HG03103 (cell line): ENCODE measurements around the gene GZMA.
"Not testable (repeated sequence)": the region's sequence is repeated elsewhere in the genome, so short reads cannot be mapped to it uniquely, and the experiment has no call there.

Experiments used
- ATAC-seq: cut with Tn5 transposase; IDR thresholded peaks from one replicate; pipeline ENCODE4 v1.9.1; 2021; ENCODE audit warnings: low read depth; ENCODE audit not compliant: unreplicated experiment

GZMA gene

DNA sequence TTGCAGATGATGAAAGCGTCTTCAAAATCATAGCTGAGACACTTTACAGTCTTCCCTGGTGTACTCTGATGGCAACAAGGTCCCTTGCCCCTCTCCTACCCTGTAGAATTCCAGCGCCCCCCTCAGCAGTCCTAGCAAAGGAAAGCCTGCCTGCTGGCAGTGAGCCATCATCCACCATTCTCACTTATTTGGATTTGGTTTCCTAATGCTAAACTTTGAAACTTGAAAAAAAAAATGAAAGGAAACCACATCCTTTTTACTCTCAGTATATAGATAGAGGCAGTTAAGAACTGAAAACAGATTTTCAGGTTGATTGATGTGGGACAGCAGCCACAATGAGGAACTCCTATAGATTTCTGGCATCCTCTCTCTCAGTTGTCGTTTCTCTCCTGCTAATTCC, at the start of gene GZMA:
Gene GZMA (plus strand): TSS at position 299 of the 400 bp plus-strand sequence. CDS start 37 bp downstream, at position 336.
- ATAC-seq, result no peak

DNA sequence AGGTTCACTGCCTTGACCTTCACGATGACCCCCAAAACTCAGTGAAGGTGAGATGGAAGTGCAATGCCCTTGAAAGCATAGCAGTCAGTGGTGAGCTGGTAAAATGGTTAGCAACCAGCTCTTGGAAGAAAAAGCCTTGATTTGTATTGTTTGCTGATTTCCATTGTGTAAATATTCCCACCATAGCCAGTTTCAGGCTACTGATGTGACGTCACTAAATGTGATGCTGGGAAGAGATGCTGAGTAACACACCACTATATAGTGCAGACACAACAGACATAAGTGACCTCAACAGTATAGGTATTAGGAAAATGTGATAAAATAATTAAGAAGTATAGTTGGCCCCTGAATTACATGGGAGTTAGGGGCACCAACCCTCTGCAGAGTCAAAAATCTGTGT, 47.3 kb upstream of the GZMA start:
- no peak for ATAC-seq

DNA sequence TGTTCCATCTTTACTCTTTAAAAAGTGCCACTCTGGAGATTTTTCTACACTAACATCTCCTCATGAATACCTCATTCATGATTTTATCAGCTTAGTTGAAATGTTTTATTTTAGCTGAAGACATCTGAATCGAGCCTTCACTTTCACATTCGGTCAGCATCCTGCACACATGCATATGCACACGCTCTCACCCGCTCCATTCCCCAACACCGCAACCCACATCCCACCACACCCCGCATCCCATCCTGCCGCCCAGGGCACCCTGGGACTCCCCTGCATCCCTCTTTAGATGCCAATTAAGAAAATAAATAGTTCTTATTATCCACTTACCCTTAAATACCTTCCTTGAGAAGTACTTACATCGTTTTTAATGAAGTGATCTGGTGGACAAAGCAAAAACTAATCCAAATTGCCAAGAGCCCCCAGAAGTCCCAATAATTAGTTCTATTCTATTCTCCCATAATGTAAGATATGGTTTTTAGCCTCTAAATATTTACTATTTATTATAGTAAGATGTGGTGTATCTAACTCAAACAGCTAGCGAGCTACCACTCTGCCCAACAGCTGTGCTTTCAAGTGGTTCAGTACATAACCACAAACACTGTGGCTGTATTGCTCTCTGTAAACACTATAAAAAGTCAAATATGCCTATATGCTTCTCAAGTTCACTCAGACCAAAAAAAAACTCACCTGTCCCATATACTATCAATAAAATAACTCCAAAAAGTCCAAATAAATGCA, 40.2 kb upstream of the GZMA start:
- ATAC-seq, result no peak

DNA sequence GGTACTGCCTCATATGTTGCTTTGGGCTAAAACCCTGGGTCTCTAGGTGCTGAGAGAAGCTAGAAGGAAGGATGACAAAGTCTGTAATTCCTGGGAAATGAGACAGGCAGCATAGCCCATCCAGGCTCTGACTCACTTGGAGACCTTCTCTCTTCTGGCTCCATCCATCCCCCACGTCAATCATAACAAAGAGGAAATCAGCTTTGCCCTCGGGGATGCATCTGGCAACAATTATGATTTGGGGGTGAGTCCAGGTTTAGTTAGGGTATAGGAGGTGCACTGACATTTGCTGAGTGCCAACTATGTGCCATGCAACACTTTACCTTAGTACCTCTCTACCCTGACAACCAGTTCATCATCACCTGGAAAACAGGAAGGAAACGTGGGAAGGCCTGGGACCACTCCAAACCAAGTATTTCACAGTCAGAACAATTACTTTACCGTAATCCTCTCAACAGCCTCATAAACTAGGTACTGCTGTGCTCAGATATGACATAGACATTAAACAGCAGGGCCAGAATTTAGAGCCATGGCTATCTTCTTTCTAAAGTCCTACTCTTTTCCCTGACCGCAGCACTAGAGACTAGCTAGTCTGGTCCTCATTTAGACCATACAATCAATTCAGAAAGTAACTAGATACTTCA, 39.1 kb upstream of the GZMA start:
- no peak for ATAC-seq

DNA sequence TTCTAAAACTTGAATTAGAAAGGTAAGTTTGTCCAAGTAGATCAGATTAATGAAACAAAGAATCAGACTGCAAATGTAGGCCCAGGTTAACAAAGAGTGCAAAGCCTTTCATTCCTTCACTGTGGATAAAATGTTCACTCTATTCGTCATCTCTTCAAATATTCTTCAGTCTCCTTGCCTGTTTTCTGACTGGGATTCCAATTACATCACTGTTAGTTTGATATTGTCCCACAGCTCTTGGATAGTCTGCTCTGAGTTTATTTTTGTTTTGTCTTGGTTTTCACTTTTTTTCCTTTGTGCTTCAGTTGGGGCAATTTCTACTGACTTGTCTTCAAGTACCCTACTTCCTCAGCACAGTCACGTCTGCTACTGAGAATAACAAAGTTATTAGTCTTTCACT, 38.5 kb upstream of the GZMA start:
- ATAC-seq, result no peak

DNA sequence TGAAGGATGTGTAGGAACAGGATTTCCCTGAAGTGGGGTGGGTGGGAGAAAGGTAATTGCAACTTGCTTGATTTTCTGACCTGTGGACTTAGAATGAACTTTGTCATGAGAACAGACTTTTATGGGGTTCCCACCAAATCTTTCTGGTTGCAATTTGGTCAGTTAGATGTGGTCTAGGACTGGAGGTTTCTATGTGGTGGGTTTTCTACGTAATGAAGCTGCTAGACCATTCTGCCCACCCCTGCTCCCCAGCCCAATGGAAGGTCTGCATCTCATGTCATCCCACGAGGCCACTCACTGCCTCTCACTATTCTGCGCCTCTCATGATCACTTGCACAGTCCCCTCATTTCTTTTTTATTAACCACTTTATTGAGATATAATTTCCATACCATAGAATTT, 37.9 kb upstream of the GZMA start:
- ATAC-seq, result no peak

DNA sequence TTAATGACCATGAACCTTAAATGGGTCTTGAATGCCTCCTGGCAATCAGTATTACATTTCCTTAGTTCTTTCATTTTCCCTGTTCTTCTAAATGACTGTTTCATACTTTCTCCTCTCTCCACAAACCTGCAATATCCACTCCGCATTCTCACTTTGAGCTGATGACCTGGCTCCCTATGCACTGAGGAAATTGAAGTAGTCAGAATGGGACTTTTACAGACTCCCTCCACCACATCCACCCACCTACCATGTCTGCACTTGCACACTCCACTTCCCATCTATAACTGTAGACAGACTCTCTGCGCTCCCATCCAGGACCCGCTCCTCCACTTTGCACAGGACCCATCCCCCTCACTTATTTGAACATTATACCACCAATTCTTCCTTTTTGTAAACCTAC, 36.2 kb upstream of the GZMA start:
- no peak for ATAC-seq

DNA sequence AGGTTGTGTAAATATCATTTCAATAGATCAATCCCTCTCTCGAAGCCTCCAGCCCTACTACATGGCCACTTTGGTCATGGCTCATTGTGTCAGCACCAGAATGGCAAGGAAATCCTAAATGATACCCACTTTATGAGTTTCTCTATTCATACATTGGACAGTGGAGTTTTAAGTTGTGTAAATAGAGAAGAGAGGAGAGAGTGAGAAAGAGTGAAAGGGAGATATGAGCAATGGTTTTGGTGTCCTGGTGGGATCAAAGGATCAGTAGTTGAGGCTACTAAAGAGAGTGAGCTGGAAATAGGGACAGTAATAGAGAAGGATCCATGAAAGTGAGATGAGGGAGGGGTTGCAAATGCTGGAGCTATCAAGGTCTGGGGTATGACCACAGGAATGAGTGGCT, 31.5 kb upstream of the GZMA start:
- ATAC-seq, result no peak

DNA sequence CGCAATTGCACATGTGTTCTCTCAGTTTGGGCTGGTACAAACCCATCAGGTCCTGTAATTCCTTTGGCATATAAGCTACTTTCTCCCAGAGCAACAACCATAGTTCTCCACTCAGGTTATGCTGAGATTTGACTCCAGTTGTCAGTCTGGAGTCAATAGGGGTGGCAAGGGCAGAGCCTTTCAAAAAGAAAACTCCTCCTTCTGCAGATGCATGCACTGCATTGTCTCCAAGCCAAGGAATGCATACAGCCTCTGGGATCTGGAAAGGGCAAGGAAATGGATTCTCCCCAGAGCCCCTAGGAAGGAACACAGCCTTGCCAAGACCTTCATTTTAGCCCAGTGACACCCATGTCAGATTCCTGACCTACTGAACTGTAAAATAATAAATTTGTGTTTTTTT, 31.0 kb upstream of the GZMA start:
- ATAC-seq, result no peak

DNA sequence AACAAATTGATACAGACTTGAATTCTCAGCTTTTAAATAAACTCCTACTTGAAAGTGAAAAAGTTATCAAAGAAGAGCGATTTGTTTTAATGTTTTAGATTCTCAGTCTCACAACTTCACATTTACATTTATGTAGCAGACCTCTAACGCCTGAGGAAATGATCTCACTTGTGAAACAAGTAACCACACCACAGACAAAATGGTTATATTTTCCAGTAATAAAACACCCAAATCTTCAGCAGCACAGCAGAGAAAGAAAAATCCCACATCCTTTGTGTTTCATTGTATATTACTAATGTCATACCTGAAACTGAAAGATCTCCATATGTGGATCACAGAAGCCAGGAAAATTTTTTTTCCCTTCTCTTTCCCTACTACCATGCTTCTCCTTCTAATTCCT, 29.8 kb upstream of the GZMA start:
- no peak for ATAC-seq

DNA sequence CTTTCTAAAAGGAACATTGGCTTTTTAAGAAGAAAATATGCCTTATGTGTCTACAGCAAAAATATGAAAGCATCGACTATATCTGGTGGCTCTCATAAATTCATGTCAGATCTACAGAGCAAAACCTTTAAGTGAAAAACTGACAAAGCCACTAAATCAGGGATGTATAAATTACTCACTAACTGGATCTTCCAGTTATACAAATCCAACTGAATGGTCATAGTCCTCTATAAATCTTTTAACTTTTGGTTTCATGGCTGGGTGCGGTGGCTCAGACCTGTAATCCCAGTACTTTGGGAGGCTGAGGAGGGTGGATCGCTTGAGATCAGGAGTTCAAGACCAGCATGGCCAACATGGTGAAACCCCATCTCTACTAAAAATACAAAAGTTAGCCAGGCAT, 29.2 kb upstream of the GZMA start:
- no peak for ATAC-seq

DNA sequence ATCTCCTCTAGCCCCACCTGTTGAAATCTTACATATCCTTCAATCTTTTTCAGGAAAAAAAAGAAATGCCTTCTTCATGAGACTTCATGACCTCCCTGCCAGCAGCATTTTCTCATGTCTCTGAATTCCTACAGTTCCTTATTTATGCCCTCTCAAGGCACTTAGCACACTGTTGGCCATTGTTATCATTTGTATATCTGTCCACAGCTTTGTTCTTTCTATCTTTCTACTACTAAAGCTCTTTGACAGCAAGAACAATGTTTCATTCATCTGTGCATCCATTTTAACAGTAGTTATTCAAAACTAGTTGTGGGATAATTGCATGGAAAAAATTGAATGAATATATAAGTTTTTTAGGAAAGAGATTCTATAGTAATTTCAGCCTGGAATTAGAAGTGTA, 20.9 kb upstream of the GZMA start:
- no peak for ATAC-seq

DNA sequence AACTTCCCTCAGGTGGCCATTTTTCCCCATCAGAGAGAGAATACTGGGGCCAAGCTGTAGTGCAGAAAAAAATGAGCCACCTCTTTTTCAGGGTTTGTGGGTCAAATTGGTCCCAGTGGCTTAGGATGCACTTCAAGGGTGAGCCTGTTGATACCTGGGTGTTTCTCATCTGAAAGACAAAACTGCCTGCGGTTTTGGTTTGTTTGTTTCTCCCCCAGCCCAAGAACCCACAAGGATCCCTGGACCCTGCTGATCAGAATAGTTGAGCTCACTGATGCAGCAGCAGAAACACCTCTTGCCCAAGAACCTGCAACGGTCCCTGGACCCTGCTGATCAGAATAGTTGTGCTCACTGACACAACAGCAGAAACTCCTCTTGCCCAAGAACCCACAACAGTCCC, 13.1 kb upstream of the GZMA start:
- ATAC-seq, result not testable (repeated sequence)

DNA sequence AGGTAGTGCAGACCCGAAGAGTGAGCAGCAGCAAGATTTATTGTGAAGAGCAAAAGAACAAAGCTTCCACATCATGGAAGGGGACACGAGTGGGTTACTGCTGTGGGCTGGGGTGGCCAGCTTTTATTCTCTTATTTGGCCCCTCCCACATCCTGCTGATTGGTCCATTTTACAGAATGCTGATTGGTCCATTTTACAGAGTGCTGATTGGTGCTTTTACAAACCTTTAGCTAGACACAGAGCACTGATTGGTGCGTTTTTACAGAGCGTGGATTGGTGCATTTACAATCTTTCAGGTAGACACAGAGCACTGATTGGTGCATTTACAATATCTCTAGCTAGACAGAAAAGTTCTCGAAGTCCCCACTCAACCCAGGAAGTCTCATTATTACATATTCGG, 11.4 kb upstream of the GZMA start:
- ATAC-seq, result not testable (repeated sequence)

DNA sequence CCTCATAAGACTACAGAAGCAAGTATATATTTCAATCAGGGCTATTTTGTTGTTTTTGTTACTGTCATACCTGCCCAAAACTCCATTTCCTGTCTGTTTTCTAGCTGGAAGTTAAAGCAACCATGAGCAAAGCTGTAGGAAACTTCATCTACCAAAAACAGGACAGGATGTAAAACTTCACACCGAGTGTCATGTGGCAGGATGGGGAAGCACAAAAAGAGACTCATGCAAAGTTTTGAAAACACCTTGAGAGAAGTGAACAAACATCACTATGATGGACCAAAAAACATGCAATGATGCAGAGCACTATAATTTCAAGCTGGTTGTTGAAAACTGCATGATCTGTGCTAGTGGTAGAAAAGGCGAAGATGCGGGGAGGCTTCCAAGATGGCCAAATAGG, 6.3 kb upstream of the GZMA start:
- no peak for ATAC-seq

DNA sequence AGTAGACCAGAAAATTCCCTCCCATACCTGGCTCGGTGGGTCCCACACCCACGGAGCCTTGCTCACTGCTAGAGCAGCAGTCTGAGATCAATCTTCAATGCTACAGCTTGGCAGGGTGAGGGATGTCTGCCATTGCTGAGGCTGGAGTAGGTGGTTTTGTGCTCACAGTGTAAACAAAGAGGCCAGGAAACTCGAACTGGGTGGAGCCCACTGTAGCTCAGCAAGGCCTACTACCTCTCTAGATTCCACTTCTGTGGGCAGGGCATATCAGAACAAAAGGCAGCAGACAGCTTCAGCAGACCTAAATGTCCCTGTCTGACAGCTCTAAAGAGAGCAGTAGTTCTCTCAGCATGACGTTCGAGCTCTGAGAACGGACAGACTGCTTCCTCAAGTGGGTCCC, 5.6 kb upstream of the GZMA start:
- ATAC-seq, result no peak

DNA sequence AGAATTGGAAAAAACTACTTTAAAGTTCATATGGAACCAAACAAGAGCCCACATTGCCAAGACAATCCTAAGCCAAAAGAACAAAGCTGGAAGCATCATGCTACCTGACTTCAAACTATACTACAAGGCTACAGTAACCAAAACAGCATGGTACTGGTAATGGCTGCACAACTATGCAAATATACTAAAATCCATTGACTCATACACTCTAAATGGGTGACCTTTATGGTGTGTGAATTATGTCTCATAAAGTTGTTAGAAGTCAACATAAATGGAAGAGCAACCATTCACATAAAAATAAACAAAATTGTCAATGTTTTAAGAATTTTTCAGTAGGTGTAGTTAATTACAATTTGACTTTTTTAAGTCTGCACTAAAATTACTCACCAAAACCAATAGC, 1.3 kb upstream of the GZMA start:
- ATAC-seq, result not testable (repeated sequence)

DNA sequence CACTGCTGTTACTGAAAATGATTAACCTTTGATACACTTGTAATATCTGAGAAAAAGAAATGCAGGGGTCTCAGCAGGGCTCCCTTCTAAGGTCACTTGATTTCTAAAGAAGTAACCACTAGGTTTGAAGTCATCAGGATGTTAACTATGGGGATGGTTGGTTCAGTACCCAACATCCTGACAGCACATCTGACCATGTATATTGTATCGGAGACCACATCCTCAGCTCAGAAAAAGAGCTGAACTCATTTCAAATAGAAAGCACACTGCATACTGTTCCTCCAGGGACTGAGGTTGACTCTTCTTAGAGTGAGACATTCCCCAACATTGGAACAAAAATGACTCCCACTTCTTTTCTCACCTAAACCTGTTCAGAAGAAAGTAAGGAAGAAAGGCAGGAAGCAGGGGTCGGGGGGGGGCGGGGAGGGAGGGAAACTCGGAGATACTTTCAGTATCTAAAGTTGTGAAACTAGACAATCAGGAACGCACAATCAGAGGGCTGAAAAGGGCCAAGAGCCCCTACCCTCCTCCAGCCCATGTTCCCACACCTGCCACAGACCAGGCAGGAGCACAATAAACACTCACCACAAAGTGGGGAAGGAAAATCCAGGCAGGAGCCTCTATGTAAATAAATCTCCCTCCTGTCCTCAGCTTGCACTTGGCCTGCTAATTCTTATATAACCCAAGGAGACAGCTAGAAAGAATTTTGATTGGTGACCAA, 730 bp upstream of the GZMA start:
- ATAC-seq, result no peak

DNA sequence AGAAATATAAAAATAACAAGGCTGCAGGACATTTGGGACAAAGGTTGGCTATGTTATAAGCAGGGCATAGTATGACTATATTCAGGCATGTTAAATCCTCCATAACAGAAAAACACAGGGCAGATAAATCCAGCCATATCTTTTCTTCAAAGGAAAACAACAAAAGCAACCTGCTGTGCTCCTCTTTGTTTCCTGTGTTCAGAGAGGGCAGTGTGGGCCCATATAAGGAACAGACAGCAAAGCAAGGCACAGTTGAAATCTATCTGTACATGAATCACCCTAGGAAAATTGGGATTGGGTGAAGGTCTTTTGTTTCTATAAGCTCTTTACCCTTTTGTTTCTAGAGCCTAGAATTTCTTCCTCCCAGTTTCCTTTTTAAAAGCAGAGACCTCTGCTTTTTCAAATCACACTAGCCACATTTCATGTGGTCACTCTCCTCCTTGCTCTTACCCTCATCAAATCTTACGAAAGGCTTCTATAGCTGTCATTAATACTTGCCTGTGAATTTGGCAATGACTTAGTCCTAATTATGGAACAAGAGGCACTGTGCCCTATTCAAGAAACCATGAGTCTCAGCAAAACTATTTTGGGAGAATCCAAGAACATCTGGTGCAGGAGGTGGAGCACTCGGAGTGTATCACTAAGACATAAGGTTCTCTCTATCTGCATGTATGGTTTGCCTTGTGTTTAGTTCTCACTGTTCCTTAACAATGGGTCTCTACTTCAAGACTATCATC, 1.8 kb downstream of the GZMA start:
- no peak for ATAC-seq

DNA sequence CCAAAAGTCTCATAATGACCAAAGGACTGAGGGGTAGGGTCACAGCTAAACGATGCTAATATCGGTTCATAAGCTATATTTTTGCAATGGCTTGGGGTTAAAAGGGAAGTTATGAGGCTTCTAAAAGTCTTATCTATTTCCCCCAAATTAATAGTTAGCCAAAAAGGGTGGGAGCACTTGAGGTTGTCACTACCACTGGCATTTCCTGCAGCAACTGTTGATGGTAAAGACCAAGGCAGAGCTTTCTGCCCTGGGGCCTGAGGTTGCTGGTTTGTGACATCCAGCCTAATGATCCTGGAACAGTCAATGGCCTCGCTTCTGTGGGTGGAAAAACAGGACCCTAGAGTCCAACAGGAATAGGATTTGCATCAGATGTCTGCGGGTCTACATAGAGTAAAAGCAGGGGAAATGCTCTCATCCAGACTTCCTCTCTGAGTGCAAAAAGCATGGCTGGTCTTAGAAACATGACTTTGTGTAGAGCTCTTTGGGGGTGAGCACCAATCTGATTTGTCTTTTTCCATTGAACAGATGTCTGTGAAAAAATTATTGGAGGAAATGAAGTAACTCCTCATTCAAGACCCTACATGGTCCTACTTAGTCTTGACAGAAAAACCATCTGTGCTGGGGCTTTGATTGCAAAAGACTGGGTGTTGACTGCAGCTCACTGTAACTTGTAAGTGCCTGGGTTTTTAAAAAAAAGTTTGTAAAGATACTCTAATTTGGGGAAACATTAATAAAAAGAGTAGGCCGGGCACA, 2.7 kb downstream of the GZMA start:
- ATAC-seq, result no peak
